Hypothalamus (tissue), 51 donors: ENCODE measurements around the gene USP3.

Experiments
- DNase-seq, 51 donors: peaks; one replicate each; lab custom pipeline; 2025; lab: John Stamatoyannopoulos, UW

USP3 gene

GRCh38 chr15:63495343-63495742, 9.1 kb upstream of the USP3 start:
- DNase-seq = no peak

GRCh38 chr15:63495780-63496488, 8.5 kb upstream of the USP3 start:
- no peak for DNase-seq

GRCh38 chr15:63497642-63498467, 6.5 kb upstream of the USP3 start:
- DNase-seq = peak in 2 of 51 donors; percentile 30 to 43

DNA sequence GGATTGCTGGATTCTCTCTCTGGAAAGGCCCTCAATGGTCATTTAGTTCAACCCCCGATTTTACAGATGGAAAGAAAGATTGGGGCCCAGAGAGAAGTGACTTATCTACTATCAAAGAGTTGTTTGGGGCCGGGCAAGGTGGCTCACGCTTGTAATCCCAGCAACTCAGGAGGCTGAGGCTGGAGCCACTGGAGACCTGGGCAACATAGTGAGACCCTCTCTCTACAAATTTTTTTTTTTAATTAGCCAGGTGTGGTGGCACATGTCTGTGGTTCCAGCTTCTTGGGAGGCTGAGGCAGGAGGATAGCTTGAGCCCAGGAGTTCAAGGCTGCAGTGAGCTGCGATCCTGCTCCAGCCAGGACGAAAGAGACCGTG, 5.2 kb upstream of the USP3 start:
- DNase-seq = no peak

GRCh38 chr15:63499611-63500010, 4.8 kb upstream of the USP3 start:
- DNase-seq = no peak

DNA sequence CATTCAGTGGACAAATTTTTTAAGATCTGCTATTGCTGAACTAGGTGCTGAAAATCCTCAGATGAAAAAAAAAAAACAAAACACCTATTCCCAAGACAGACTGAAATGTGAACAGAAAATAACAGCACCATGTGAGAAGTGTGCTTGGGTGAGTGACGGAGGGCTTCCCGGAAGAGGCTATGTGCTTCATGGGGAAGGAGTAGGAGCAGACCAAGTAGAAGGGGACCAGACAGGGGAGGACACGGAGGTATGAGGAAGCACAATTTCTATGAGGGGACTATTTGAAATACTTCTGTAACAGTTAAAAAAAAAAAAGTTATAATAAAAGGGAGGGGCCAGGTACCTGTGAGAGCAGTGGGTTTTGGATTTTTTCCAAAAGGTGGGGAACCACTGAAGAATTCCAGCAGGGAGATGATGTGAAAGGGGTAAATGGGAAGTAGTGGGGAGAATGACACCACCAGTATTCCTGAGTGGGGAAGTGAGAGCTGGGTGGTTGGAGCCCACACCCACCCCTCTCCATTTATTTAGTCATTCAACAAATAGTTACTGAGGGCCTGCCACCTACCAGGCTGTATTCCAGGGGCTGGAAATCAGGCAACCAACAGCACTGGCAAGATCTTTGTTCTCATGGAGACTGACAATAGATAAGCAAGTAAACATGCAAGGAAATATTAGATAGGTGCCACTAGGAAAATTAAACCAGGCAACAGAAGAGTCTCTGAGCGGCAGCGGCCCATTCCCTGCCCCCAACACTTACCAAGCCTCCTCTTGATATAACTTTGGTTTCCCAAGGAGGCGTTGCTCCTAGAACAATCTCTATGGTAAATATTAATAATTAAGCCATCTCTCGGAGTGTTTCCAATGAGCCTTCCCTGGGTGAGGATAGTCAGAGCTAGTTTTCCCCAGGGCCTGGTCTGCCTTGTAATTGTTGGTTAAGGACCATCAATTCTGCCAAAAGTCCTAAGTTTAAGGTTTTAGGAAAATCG, 3.8 kb upstream of the USP3 start:
- DNase-seq = no peak

- peak in 35 of 51 donors; percentile 10 to 72 (median 40) for DNase-seq
These were observed 2.9 kb upstream of the USP3 start for GRCh38 chr15:63501256-63502089.

GRCh38 chr15:63502137-63502766, 2.1 kb upstream of the USP3 start:
- DNase-seq = no peak

- peak in 41 of 51 donors; percentile 11 to 66 (median 44) for DNase-seq
These were observed 1.3 kb upstream of the USP3 start for GRCh38 chr15:63502843-63503738.

DNA sequence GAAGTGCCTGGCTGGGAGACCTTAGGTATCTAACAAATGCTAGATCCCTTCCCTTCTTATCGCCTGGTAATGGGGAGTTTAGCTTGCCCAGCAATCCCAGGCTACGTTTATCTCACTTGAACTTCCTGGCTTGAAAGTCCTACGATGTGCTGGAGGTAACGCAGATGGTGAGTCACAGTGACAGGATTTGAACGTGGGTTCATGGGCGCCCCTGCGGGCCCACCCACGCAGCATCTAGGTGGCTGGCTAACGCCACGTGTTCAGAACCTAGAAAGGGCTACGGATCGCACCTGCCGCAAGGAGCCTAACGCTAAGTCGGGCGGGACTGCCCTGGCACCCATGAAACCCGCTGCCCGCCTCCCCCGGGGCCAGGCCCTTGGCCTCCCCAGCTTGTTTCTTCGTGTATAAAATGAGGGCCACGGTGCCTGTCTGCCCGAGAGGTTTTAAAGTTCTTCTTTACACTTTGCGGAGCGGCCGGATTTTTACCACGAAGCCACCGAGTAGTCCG, 600 bp upstream of the USP3 start:
- peak in 16 of 51 donors; percentile 11 to 70 (median 54) for DNase-seq

GRCh38 chr15:63504979-63505841, 817 bp downstream of the USP3 start:
- DNase-seq = peak in 34 of 51 donors; percentile 9 to 73 (median 44)

- DNase-seq = no peak
These were observed 1.4 kb downstream of the USP3 start for GRCh38 chr15:63505842-63506222.

GRCh38 chr15:63506537-63507035, 2.2 kb downstream of the USP3 start:
- DNase-seq = no peak

DNA sequence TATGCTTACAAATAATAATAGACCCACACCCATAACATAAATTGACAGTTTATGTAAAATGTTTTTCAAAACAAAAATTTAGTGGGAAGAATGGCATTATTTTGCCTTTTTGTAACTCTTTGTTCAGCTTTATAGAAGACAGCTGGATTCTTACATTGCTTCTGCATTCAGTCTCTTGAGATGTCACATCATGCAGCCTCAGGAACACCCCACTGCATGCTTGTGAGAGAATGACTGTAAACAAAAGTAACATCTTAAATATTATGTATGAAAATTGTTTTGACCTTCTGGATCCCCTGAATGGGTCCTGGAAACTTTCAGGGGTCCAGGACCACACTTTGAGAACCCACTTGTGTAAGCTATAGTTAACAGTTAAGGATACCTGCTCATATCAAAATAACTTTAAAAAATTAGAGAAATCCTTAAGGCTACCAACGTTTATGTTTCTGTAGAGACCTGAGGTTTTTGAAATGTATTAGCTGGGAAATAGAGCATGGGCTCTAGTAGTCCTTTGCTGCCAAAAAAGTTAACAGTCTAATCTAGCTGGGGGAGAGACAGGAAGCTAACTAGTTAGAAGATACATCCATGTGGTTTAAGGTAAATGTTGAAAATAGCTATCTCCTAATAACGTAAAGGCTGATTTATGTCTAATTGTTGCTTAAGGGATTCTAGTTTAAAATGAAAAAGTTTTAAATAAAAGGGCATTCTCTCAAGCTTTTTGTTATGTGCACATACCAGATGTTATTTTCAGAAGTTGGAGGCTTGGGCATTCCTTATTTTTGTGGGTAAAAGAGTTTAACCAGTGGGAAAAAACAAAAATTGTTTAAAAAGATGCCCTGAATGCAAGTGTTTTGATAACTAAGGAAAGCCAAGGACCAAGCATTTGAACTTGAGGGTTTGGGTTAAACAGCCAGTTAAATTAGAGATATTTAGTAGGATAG, 3.8 kb downstream of the USP3 start:
- DNase-seq = no peak

- DNase-seq = no peak
These were observed 4.9 kb downstream of the USP3 start for GRCh38 chr15:63509056-63509954.
